Skeletal muscle tissue (tissue), 4 donors: ENCODE measurements around the gene MRAP. TPM values are rescaled to one million over a fixed set of nuclear protein-coding genes. Genes with fewer than 3 reads are reported as not detected.
"Not testable (repeated sequence)": the region's sequence is repeated elsewhere in the genome, so short reads cannot be mapped to it uniquely, and the experiment has no call there.

ENCODE experiments used
- H3K27ac ChIP-seq: one replicate; pipeline ENCODE4 v1.7.0; 2013; ENCODE audit warnings: mild to moderate bottlenecking, low read depth, low read length, inconsistent platforms
- H3K27me3 ChIP-seq, 3 donors: one replicate each; pipeline ENCODE4 v1.7.0; 2013; ENCODE audit warnings: low read length in 3 of 3; ENCODE audit not compliant: control insufficient read depth in 3 of 3, insufficient read depth in 3 of 3
- H3K36me3 ChIP-seq, 3 donors: one replicate each; pipeline ENCODE4 v1.7.0; 2013; ENCODE audit warnings: low read length in 3 of 3; ENCODE audit not compliant: control insufficient read depth in 3 of 3, insufficient read depth in 3 of 3
- H3K4me1 ChIP-seq, 3 donors: one replicate each; pipeline ENCODE4 v1.7.0; 2013; ENCODE audit warnings: low read length in 3 of 3, mild to moderate bottlenecking in 3 of 3; ENCODE audit not compliant: control insufficient read depth in 3 of 3, insufficient read depth in 3 of 3
- H3K4me3 ChIP-seq, 3 donors: one replicate each; pipeline ENCODE4 v1.7.0; 2013; ENCODE audit warnings: low read length in 3 of 3
- H3K9ac ChIP-seq, 3 donors: one replicate each; pipeline ENCODE4 v1.7.0; 2013; ENCODE audit warnings: low read length in 3 of 3, mild to moderate bottlenecking in 3 of 3, moderate library complexity in 2 of 3, low read depth in 1 of 3
- H3K9me3 ChIP-seq, 3 donors: one replicate each; pipeline ENCODE4 v1.7.0; 2013; ENCODE audit warnings: low read length in 3 of 3; ENCODE audit not compliant: control insufficient read depth in 3 of 3
- total RNA-seq: library from RNA; depleted of rRNA; stranded (reverse); fragments of >200 nt; gene quantifications from one replicate; pipeline ENCODE4 v1.2.3, GENCODE V29; 2014
- donor health status: Osteomylitis.

The MRAP gene
- total RNA-seq, 1 donor from 2014 or later: 2.6 TPM

DNA sequence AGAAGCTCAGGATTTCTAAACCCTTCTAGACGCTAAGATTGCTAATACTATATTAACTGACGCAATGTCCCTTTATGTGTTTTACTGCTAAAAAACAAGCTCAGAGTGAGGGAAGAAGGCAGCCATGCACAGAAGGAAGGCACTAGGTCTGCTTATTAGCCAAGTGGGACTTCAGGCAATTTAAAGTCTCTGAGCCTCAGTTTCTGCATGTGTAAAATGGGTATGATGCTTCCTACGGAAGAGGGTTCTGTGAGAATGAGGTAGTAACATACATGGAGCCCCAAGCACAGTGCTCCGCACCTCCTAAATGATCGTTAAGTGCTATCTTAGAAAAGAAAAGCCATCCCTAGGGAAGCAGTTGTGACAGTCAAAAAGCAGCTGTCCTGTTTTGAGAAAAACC, 36.7 kb upstream of the MRAP start:
- no peak overlapping the region for H3K27ac ChIP-seq
- H3K4me3 ChIP-seq: no peak overlapping the region
- H3K36me3 ChIP-seq: peaks cover 0 to 4% (median 4%) of the 10 kb centered on the region in 3 donors
- H3K9me3 ChIP-seq: no peaks in the 10 kb centered on the region
- H3K27me3 ChIP-seq: no peaks in the 10 kb centered on the region
- no peak overlapping the region for H3K9ac ChIP-seq
- H3K4me1 ChIP-seq: peaks cover 0 to 4% (median 2%) of the 10 kb centered on the region in 3 donors

DNA sequence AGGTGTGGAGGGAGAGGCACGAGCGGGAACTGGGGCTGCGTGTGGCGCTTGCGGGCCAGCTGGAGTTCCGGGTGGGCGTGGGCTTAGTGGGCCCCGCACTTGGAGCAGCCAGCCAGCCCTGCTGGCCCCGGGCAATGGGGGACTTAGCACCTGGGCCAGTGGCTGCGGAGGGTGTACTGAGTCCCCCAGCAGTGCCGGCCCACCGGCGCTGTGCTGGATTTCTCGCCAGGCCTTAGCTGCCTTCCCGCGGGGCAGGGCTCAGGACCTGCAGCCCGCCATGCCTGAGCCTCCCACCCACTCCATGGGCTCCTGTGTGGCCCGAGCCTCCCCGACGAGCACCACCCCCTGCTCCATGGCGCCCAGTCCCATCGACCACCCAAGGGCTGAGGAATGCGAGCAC, 33.3 kb upstream of the MRAP start:
- not testable (repeated sequence) for H3K9me3 ChIP-seq, H3K4me1 ChIP-seq, H3K27me3 ChIP-seq, H3K27ac ChIP-seq, H3K9ac ChIP-seq, H3K4me3 ChIP-seq
- peaks cover 0 to 14% (median 11%) of the 10 kb centered on the region in 3 donors for H3K36me3 ChIP-seq

DNA sequence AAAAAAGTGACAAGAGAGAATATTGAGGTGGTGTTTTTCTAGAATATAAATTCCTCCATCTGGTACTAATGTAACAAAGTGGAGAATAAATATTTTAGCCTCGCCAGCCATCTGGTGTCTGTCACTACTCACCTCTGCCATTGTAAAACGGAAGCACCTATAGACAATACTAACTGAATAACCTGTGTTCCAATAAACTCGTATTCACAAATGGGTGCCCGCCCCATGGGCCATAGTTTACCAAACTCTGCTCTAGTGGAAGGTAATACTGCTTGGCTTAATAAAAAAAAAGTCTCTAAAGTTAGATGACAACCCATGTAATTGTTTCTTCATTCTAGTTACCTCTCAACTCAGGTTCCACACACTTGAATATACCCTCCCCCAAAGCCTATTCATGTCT, 27.9 kb upstream of the MRAP start:
- Histone ChIP-seq H3K27me3 (no peaks in the 10 kb centered on the region), H3K27ac (no peak overlapping the region), H3K9me3 (no peaks in the 10 kb centered on the region), H3K4me3 (no peak overlapping the region), H3K4me1 (no peaks in the 10 kb centered on the region), H3K9ac (no peak overlapping the region), H3K36me3 (peaks cover 2 to 20% (median 17%) of the 10 kb centered on the region in 3 donors)

DNA sequence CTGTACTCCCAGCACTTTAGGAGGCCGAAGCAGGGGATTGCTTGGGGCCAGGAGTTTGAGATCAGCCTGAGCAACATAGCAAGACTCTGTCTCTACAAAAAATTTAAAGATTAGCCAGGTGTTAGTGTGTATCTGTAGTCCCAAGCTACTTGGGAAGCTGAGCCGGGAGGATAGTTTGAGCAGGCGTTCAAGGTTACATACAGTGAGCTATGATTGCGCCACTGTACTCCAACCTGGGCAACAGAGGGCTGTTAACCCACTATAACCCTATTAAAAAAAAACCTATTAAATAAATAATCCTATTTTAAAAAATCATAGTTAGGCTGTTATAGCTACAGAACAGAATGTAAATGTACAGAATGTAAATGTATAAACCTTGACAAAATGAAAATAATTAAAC, 22.0 kb upstream of the MRAP start:
- H3K27ac ChIP-seq: no peak overlapping the region
- no peak overlapping the region for H3K9ac ChIP-seq
- H3K36me3 ChIP-seq: peaks cover 2 to 6% (median 3%) of the 10 kb centered on the region in 3 donors
- no peaks in the 10 kb centered on the region for H3K9me3 ChIP-seq
- no peak overlapping the region for H3K4me3 ChIP-seq
- H3K4me1 ChIP-seq: peaks cover 15 to 21% (median 17%) of the 10 kb centered on the region in 3 donors
- no peaks in the 10 kb centered on the region for H3K27me3 ChIP-seq

DNA sequence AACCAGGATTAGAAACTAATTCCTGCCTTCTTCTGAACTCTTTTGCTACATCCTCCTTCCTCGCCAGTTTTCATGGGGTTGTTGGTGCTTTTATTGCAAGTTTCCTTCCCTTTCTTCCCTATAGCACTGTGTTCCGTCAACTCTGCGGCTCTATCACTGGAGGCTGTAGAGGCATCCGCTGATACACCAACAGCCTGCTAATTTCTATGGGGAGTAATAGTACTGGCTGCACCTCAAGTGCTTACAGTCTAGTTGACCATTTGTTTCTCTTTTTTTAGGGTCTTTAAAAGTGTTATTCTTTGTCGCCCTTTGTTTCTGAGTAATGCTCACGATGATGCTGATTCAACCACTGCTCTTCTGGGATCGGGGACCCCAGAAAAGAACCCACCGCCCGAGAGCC, 20.6 kb upstream of the MRAP start:
- Histone ChIP-seq H3K27ac (no peak overlapping the region), H3K4me3 (peak overlapping the region; percentile 96 to 99 (median 99)), H3K4me1 (peaks cover 15 to 21% (median 17%) of the 10 kb centered on the region in 3 donors), H3K9me3 (no peaks in the 10 kb centered on the region), H3K9ac (peak overlapping the region in 2 of 3 donors; percentile 88 to 92), H3K36me3 (peaks cover 0 to 6% (median 2%) of the 10 kb centered on the region in 3 donors), H3K27me3 (no peaks in the 10 kb centered on the region)

DNA sequence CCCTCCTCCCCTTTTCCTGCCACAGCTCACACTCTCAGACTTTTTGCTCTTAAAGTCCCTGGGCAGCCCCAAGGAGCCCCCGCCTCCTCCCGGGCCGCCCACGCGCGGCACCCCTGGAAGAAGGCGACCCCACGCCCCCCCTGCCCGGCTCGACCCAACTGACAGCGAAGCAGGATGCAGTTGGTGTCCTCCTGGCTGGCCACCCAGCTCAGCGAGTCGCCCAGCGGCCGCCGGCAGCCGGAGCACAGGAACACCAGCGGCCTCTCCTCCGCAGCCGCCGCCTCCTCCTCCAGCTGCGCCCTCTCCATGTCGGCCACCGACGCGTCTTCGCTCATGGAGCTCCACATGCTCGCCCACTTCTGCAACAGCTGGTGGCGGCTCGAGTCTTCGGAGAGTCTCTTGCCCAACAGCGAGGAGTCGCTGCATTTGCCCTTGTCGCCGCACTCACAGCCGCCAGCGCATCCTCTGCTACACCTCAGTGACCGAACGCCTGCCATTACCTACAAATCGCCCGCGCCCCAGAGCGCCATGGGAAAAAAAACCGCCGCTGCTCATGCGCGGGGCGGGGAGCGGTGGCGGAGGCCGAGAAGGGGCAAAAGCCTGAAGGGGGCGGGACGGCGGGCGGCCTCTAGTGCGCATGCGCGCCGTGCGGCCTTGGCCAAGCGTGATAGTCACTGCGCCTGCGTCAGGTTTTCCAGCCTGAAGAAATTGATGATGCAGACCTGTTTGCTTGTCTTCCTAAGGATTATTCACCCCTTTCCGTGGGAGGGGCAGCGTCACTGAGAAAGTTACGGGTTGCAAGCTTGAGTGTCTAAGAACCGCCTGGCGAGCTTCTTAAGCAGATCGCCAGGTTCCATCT, 19.9 kb upstream of the MRAP start, which contains the start of gene MIS18A:
Gene MIS18A (minus strand): TSS at position 532 of the 859 bp plus-strand sequence. CDS start 35 bp downstream, at position 497.
- peak within 1 kb of the TSS; percentile 87 to 92 (median 88) for H3K9ac ChIP-seq
- H3K4me3 ChIP-seq: peak within 1 kb of the TSS; percentile 96 to 99 (median 99)
- peak within 1 kb of the TSS; percentile 44 for H3K27ac ChIP-seq

DNA sequence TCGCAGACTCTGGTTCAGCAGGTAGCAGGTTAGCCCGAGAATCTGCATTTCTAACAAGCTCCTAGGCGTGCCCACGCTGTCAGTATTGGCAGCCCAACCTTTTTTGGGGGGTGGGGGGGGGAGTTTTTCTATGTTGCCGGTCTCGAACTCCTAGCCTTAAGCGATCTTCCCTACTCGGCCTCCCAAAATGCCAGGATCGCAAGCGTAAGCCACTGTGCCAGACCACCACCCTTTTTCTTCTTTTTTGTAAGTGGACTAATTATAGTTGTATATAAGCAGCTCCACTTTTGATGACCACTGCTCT, 19.3 kb upstream of the MRAP start:
- H3K36me3 ChIP-seq: peaks cover 0 to 2% (median 1%) of the 10 kb centered on the region in 3 donors
- H3K4me1 ChIP-seq: peaks cover 15 to 21% (median 17%) of the 10 kb centered on the region in 3 donors
- H3K9ac ChIP-seq: peak overlapping the region; percentile 87 to 92 (median 88)
- no peaks in the 10 kb centered on the region for H3K9me3 ChIP-seq
- H3K27me3 ChIP-seq: no peaks in the 10 kb centered on the region
- peak overlapping the region; percentile 44 for H3K27ac ChIP-seq
- H3K4me3 ChIP-seq: peak overlapping the region; percentile 96 to 99 (median 99)

More for the DNA sequence above, 19.9 kb upstream of the MRAP start, which contains the start of gene MIS18A:
- peaks cover 15 to 21% (median 17%) of the 10 kb centered on the region in 3 donors for H3K4me1 ChIP-seq
- H3K27me3 ChIP-seq: no peaks in the 10 kb centered on the region
- peaks cover 0 to 5% (median 4%) of the 10 kb centered on the region in 3 donors for H3K36me3 ChIP-seq
- no peaks in the 10 kb centered on the region for H3K9me3 ChIP-seq

- H3K27ac ChIP-seq: no peak overlapping the region
- peaks cover 15 to 21% (median 17%) of the 10 kb centered on the region in 3 donors for H3K4me1 ChIP-seq
- H3K36me3 ChIP-seq: peaks cover 0 to 2% (median 0%) of the 10 kb centered on the region in 3 donors
- no peaks in the 10 kb centered on the region for H3K9me3 ChIP-seq
- H3K4me3 ChIP-seq: no peak overlapping the region
- H3K27me3 ChIP-seq: no peaks in the 10 kb centered on the region
- no peak overlapping the region for H3K9ac ChIP-seq
Measured at GRCh38 chr21:32281531-32281930, 17.1 kb upstream of the MRAP start.

DNA sequence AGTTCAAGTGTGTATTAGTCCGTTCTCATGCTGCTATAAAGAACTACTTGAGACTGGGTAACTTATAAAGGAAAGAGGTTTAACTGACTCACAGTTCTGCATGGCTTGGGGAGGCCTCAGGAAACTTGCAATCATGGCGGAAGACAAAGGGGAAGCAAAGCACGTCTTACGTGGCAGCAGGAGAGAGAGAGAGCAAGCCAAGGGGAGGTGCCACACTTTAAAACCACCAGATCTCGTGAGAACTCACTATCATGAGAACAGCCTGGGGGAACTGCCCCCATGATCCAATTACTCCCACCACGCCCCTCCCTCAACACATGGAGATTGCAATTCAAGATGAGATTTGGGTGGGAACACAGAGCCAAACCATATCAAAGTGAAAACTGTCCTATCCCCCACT, 15.7 kb upstream of the MRAP start:
- Histone ChIP-seq H3K4me1 (peaks cover 12 to 17% (median 14%) of the 10 kb centered on the region in 3 donors), H3K4me3 (no peak overlapping the region), H3K9me3 (no peaks in the 10 kb centered on the region), H3K9ac (no peak overlapping the region), H3K27ac (no peak overlapping the region), H3K36me3 (peaks cover 0 to 2% (median 0%) of the 10 kb centered on the region in 3 donors), H3K27me3 (no peaks in the 10 kb centered on the region)

GRCh38 chr21:32285476-32285875, 13.2 kb upstream of the MRAP start:
- H3K4me3 ChIP-seq: no peak overlapping the region
- no peaks in the 10 kb centered on the region for H3K9me3 ChIP-seq
- H3K27ac ChIP-seq: no peak overlapping the region
- H3K4me1 ChIP-seq: no peaks in the 10 kb centered on the region
- no peaks in the 10 kb centered on the region for H3K27me3 ChIP-seq
- H3K36me3 ChIP-seq: peaks cover 0 to 2% (median 0%) of the 10 kb centered on the region in 3 donors
- H3K9ac ChIP-seq: no peak overlapping the region
